WI38 (cell line): ENCODE data around the gene PSMD6.

ENCODE experiments used
- H3K4me3 ChIP-seq: 2 replicates; pipeline ENCODE4 v1.5.1; 2011; ENCODE audit warnings: low read depth, mild to moderate bottlenecking, control low read depth, low read length
- CTCF ChIP-seq: IDR thresholded peaks from 2 replicates; pipeline ENCODE4 v1.5.1; 2012; ENCODE audit warnings: low read depth, mild to moderate bottlenecking, control low read depth, low read length

Gene PSMD6

GRCh38 chr3:64023187-64023860 is at the start of gene PSMD6:
Gene PSMD6, minus strand, starts transcription at chr3:64023494. Its CDS starts 75 bp downstream, at chr3:64023419.
- H3K4me3 ChIP-seq: peak within 1 kb of the TSS; percentile 94
- peak; percentile 98 for TF ChIP-seq CTCF

GRCh38 chr3:64072126-64072525 is 48.8 kb upstream of the PSMD6 start:
- no peak for TF ChIP-seq CTCF
- no peak overlapping the region for H3K4me3 ChIP-seq

- H3K4me3 ChIP-seq: no peak overlapping the region
- no peak for TF ChIP-seq CTCF
Observed at GRCh38 chr3:64070704-64071103, 47.4 kb upstream of the PSMD6 start.

- no peak overlapping the region for H3K4me3 ChIP-seq
- no peak for TF ChIP-seq CTCF
Observed at GRCh38 chr3:64067506-64068346, 44.4 kb upstream of the PSMD6 start.

GRCh38 chr3:64064804-64065203 is 41.5 kb upstream of the PSMD6 start:
- no peak for TF ChIP-seq CTCF
- no peak overlapping the region for H3K4me3 ChIP-seq

GRCh38 chr3:64063983-64064438 is 40.7 kb upstream of the PSMD6 start:
- no peak for TF ChIP-seq CTCF
- no peak overlapping the region for H3K4me3 ChIP-seq

GRCh38 chr3:64063207-64063982 is 40.1 kb upstream of the PSMD6 start:
- TF ChIP-seq CTCF: no peak
- no peak overlapping the region for H3K4me3 ChIP-seq
